Neural cell (in vitro differentiated cells): ENCODE results near the gene CEACAM21. TPM values are rescaled to one million over a fixed set of nuclear protein-coding genes. Genes with fewer than 3 reads are reported as not detected.

Experiments used
- H2AFZ ChIP-seq: fragments of 200-600, 300-800 bp; sonication (generic), shearing (Covaris generic); 2 replicates; pipeline ENCODE4 v1.6.0; 2014; ENCODE audit warnings: low read depth, mild to moderate bottlenecking, antibody characterized with exemption, low read length, moderate library complexity
- H3F3A ChIP-seq: fragments of 200-600 bp; shearing (Covaris generic); 2 replicates; pipeline ENCODE4 v1.6.1; 2016; ENCODE audit warnings: mild to moderate bottlenecking, moderate library complexity, mixed read lengths, antibody characterized with exemption, low read length; ENCODE audit not compliant: insufficient read depth, poor library complexity, severe bottlenecking
- H3K27ac ChIP-seq: fragments of 200-600, 300-800 bp; sonication (generic), shearing (Covaris generic); 2 replicates; pipeline ENCODE4 v1.5.1; 2014; ENCODE audit warnings: mild to moderate bottlenecking, low read length, moderate library complexity
- H3K27me3 ChIP-seq: fragments of 300-800, 200-600 bp; sonication (generic), shearing (Covaris generic); 2 replicates; pipeline ENCODE4 v1.6.0; 2014; ENCODE audit warnings: mild to moderate bottlenecking, low read depth, low read length, moderate library complexity; ENCODE audit not compliant: insufficient read depth
- H3K36me3 ChIP-seq: fragments of 300-800, 200-600 bp; sonication (generic), shearing (Covaris generic); 2 replicates; pipeline ENCODE4 v1.5.1; 2014; ENCODE audit warnings: mild to moderate bottlenecking, antibody characterized with exemption, low read length, moderate library complexity; ENCODE audit not compliant: insufficient read depth
- H3K4me2 ChIP-seq: fragments of 300-800, 200-600 bp; sonication (generic), shearing (Covaris generic); 2 replicates; pipeline ENCODE4 v1.6.0; 2014; ENCODE audit warnings: mild to moderate bottlenecking, low read length
- H3K4me3 ChIP-seq: fragments of 300-800, 200-600 bp; sonication (generic), shearing (Covaris generic); 2 replicates; pipeline ENCODE4 v1.5.1; 2014; ENCODE audit warnings: mild to moderate bottlenecking, low read length, moderate library complexity
- H3K79me2 ChIP-seq: fragments of 200-600 bp; shearing (Covaris generic); replicated peaks from 2 replicates; pipeline ENCODE4 v1.6.0; 2014; ENCODE audit warnings: mild to moderate bottlenecking, low read length, moderate library complexity; ENCODE audit not compliant: insufficient read depth
- H3K9ac ChIP-seq: fragments of 300-800, 200-600 bp; sonication (generic), shearing (Covaris generic); 2 replicates; pipeline ENCODE4 v1.6.1; 2016; ENCODE audit warnings: mild to moderate bottlenecking, low read length, mixed read lengths
- H3K9me2 ChIP-seq: fragments of 200-600 bp; shearing (Covaris generic); 2 replicates; pipeline ENCODE4 v1.6.1; 2016; ENCODE audit warnings: mild to moderate bottlenecking, low read length, mixed read lengths; ENCODE audit not compliant: insufficient read depth
- H3K9me3 ChIP-seq: fragments of 200-600, 300-800 bp; sonication (generic), shearing (Covaris generic); 2 replicates; pipeline ENCODE4 v1.6.1; 2016; ENCODE audit warnings: mild to moderate bottlenecking, mixed run types, low read length, moderate library complexity, mixed read lengths
- H4K20me1 ChIP-seq: fragments of 200-600 bp; shearing (Covaris generic); 2 replicates; pipeline ENCODE4 v1.6.1; 2016; ENCODE audit warnings: mild to moderate bottlenecking, mixed run types; ENCODE audit not compliant: insufficient read depth
- CTCF ChIP-seq: fragments of 450-650 bp; IDR thresholded peaks from 2 replicates; pipeline ENCODE4 v1.5.1; 2014; ENCODE audit warnings: antibody characterized with exemption, mild to moderate bottlenecking, moderate library complexity; ENCODE audit not compliant: poor library complexity, severe bottlenecking
- EP300 ChIP-seq: fragments of 450-650 bp; conservative IDR thresholded peaks from 2 replicates; pipeline ENCODE4 v1.6.1; 2014; ENCODE audit warnings: antibody characterized with exemption, mild to moderate bottlenecking, moderate library complexity; ENCODE audit not compliant: poor library complexity, severe bottlenecking
- EZH2 ChIP-seq: fragments of 200-600, 300-800 bp; shearing (Covaris generic), sonication (generic); IDR thresholded peaks from 2 replicates; pipeline ENCODE4 v1.6.1; 2014; ENCODE audit warnings: antibody characterized with exemption, low read length, borderline replicate concordance, mild to moderate bottlenecking; ENCODE audit not compliant: insufficient read depth, poor library complexity, severe bottlenecking
- MXI1 ChIP-seq: fragments of 450-650 bp; conservative IDR thresholded peaks from 2 replicates; pipeline ENCODE4 v1.6.1; 2014; ENCODE audit warnings: antibody characterized with exemption, mild to moderate bottlenecking; ENCODE audit not compliant: poor library complexity, severe bottlenecking
- POLR2AphosphoS5 ChIP-seq: IDR thresholded peaks from 2 replicates; pipeline ENCODE4 v1.6.1; 2012
- RAD21 ChIP-seq: fragments of 450-650 bp; conservative IDR thresholded peaks from 2 replicates; pipeline ENCODE4 v1.6.1; 2014; ENCODE audit warnings: antibody characterized with exemption, mild to moderate bottlenecking, moderate library complexity
- REST ChIP-seq: IDR thresholded peaks from 2 replicates; pipeline ENCODE4 v1.6.1; 2012; ENCODE audit warnings: borderline replicate concordance
- SMC3 ChIP-seq: fragments of 450-650 bp; conservative IDR thresholded peaks from 2 replicates; pipeline ENCODE4 v1.6.1; 2014; ENCODE audit warnings: antibody characterized with exemption, mild to moderate bottlenecking, moderate library complexity; ENCODE audit not compliant: poor library complexity
- TAF1 ChIP-seq: IDR thresholded peaks from 2 replicates; pipeline ENCODE4 v1.6.1; 2012; ENCODE audit warnings: low read depth
- polyA plus RNA-seq: library from polyadenylated mRNA; depleted of rRNA; stranded (reverse); fragments of >200 nt; gene quantifications from 2 replicates; pipeline ENCODE4 v1.2.3, GENCODE V29; 2014

Gene CEACAM21
- polyA plus RNA-seq, 1 donor from 2014 or later, result 2.9 TPM

- H3K27me3 ChIP-seq, result no peaks in the 10 kb centered on the region
- no peak for TF ChIP-seq TAF1
- TF ChIP-seq CTCF, result no peak
- TF ChIP-seq EZH2, result no peak
- TF ChIP-seq RAD21, result no peak
- no peak for TF ChIP-seq REST
- TF ChIP-seq EP300, result no peak
- no peak for TF ChIP-seq MXI1
- no peak for TF ChIP-seq POLR2AphosphoS5
- no peak for TF ChIP-seq SMC3
- H3K4me3 ChIP-seq, result no peak overlapping the region
- H4K20me1 ChIP-seq, result no peaks in the 10 kb centered on the region
- no peak overlapping the region for H3K9ac ChIP-seq
- H3F3A ChIP-seq, result no peaks in the 10 kb centered on the region
- no peaks in the 10 kb centered on the region for H3K36me3 ChIP-seq
- H3K9me2 ChIP-seq, result no peaks in the 10 kb centered on the region
- H3K4me2 ChIP-seq, result no peak overlapping the region
- H3K27ac ChIP-seq, result no peak overlapping the region
- H3K79me2 ChIP-seq, result no peaks in the 10 kb centered on the region
- no peak overlapping the region for H2AFZ ChIP-seq
- H3K9me3 ChIP-seq, result no peaks in the 10 kb centered on the region
These were observed 23.4 kb upstream of the CEACAM21 start for GRCh38 chr19:41552558-41552957.

- Histone ChIP-seq H4K20me1 (no peaks in the 10 kb centered on the region), H3K79me2 (no peaks in the 10 kb centered on the region), H3K27ac (no peak overlapping the region), H3K9me2 (no peaks in the 10 kb centered on the region), H3K9me3 (no peaks in the 10 kb centered on the region), H2AFZ (no peak overlapping the region), H3K27me3 (no peaks in the 10 kb centered on the region), H3K36me3 (no peaks in the 10 kb centered on the region), H3K4me2 (no peak overlapping the region), H3F3A (no peaks in the 10 kb centered on the region), H3K4me3 (no peak overlapping the region), H3K9ac (no peak overlapping the region)
- TF ChIP-seq CTCF (no peak), REST (no peak), MXI1 (no peak), POLR2AphosphoS5 (no peak), TAF1 (no peak), SMC3 (no peak)
These were observed 22.2 kb upstream of the CEACAM21 start for GRCh38 chr19:41553804-41554203.
